BLaER1 (cell line): ENCODE measurements around the gene SKI.
A peak's percentile ranks its signal among the peaks of the same experiment; 100 is the strongest.

Experiments used
- H3K27ac ChIP-seq: shearing (Covaris generic); formaldehyde crosslinking; 2 replicates; pipeline ENCODE4 v1.8.1; 2022
- H3K27me3 ChIP-seq: shearing (Covaris generic); formaldehyde crosslinking; 2 replicates; pipeline ENCODE4 v1.8.1; 2022
- H3K36me3 ChIP-seq: shearing (Covaris generic); formaldehyde crosslinking; 2 replicates; pipeline ENCODE4 v1.8.1; 2022
- H3K4me1 ChIP-seq: shearing (Covaris generic); formaldehyde crosslinking; 2 replicates; pipeline ENCODE4 v1.8.1; 2022
- H3K4me2 ChIP-seq: shearing (Covaris generic); formaldehyde crosslinking; 2 replicates; pipeline ENCODE4 v1.8.1; 2022
- H3K4me3 ChIP-seq: shearing (Covaris generic); formaldehyde crosslinking; 2 replicates; pipeline ENCODE4 v1.8.1; 2022
- H3K9ac ChIP-seq: shearing (Covaris generic); formaldehyde crosslinking; 2 replicates; pipeline ENCODE4 v1.8.1; 2022
- H3K9me3 ChIP-seq: shearing (Covaris generic); formaldehyde crosslinking; 2 replicates; pipeline ENCODE4 v1.8.1; 2022
- H4K20me1 ChIP-seq: shearing (Covaris generic); formaldehyde crosslinking; 2 replicates; pipeline ENCODE4 v1.8.1; 2022
- Cebpa-rat ChIP-seq: shearing (Covaris generic); IDR thresholded peaks from 2 replicates; pipeline ENCODE4 v1.8.1; 2022

The SKI gene

GRCh38 chr1:2215909-2216766 is 12.0 kb upstream of the SKI start:
- Histone ChIP-seq H3K9me3 (no peaks in the 10 kb centered on the region), H3K9ac (no peak overlapping the region), H4K20me1 (no peaks in the 10 kb centered on the region), H3K27me3 (no peaks in the 10 kb centered on the region), H3K36me3 (no peaks in the 10 kb centered on the region), H3K4me2 (no peak overlapping the region), H3K4me3 (no peak overlapping the region), H3K4me1 (peaks cover 36% of the 10 kb centered on the region), H3K27ac (no peak overlapping the region)
- TF ChIP-seq Cebpa-rat = no peak

DNA sequence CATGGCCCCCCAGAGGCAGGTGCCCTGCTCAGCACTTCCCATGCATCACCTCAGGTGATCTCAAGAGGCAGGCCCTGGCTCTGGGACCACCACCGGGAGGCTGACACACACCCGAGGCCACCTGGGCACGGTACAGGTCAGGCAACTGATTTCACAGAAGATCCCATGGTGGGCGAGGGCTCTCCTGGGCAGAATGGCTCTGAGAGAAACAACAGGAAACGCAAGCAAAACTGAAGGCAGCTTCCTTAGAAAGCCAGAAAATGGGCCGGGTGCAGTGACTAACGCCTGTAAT is 11.4 kb upstream of the SKI start:
- no peaks in the 10 kb centered on the region for H4K20me1 ChIP-seq
- no peak overlapping the region for H3K9ac ChIP-seq
- peaks cover 32% of the 10 kb centered on the region for H3K4me1 ChIP-seq
- no peak overlapping the region for H3K4me3 ChIP-seq
- no peaks in the 10 kb centered on the region for H3K27me3 ChIP-seq
- no peak overlapping the region for H3K4me2 ChIP-seq
- TF ChIP-seq Cebpa-rat = no peak
- no peak overlapping the region for H3K27ac ChIP-seq
- no peaks in the 10 kb centered on the region for H3K36me3 ChIP-seq
- H3K9me3 ChIP-seq = no peaks in the 10 kb centered on the region

- TF ChIP-seq Cebpa-rat = no peak
- peaks cover 3% of the 10 kb centered on the region for H3K27me3 ChIP-seq
- no peak overlapping the region for H3K9ac ChIP-seq
- H3K4me3 ChIP-seq = no peak overlapping the region
- H3K4me2 ChIP-seq = no peak overlapping the region
- no peaks in the 10 kb centered on the region for H3K36me3 ChIP-seq
- peaks cover 8% of the 10 kb centered on the region; the same call in 1 of the 2 replicates for H3K4me1 ChIP-seq
- no peak overlapping the region for H3K27ac ChIP-seq
- no peaks in the 10 kb centered on the region; the same call in 1 of the 2 replicates for H4K20me1 ChIP-seq
- no peaks in the 10 kb centered on the region for H3K9me3 ChIP-seq
Measured at GRCh38 chr1:2221271-2221670, 6.8 kb upstream of the SKI start.

DNA sequence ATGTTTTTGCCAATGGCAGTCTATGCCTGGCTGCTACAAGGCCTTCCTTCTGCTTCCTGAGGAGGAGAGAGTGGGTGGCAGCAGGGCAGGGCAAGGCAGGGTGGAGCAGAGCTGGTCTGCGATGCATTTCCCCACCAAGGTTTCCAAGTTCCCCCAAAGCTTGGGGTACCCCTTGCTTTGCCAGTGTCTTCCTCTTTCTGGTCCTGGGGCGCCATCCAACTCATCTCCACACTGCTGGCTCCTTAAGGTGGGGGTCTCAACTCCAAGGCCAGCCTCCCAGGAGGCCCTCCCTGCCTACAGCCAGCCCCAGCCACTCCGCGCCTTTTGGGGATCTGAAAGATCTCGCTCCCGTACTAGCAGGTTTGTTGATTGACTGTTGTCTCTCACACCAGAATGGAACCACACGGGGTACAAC is 3.9 kb upstream of the SKI start:
- Histone ChIP-seq H3K4me1 (peaks cover 25% of the 10 kb centered on the region), H4K20me1 (peaks cover 6% of the 10 kb centered on the region), H3K4me2 (no peak overlapping the region), H3K9me3 (no peaks in the 10 kb centered on the region), H3K4me3 (no peak overlapping the region), H3K36me3 (no peaks in the 10 kb centered on the region), H3K27ac (no peak overlapping the region), H3K27me3 (peaks cover 21% of the 10 kb centered on the region), H3K9ac (no peak overlapping the region)
- no peak for TF ChIP-seq Cebpa-rat

DNA sequence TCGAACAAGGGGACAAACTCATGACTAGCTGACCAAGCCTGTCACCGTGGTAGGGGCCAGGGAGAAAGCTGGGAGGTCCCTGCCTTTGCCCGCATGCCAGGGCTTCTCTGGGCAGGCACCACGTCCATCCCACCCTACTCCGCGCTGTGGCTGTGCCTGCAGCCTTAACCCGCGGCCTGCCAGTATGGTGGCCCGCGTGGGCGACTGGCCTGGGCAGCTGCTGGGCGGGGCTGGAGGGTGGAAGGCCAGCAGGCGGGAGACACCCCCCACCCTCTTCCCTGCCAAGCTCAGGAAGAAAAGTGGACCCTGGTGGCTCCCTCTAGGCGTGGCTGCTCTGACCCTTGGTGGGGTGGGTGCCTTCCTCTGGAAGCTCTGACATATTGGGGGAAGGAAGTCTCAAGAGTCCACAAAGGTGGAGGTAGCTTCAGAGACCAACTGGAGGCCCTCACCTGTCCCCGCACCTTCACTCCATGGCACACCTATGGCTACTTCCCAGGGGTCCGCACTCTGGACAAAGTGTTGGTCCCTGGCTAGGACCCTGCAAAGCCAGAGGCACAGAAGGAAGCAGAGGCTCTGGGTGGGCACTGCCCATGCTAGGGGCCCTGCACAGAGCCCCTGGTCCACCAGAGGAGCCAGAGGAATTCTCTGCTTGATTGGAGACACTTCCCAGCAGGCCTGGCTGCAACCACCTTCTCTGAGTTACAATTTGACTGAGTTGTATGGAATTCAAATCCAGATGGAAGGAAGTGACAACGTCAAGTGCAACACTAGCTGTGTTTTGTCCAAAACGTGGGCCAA is 3.3 kb upstream of the SKI start:
- peaks cover 32% of the 10 kb centered on the region for H3K4me1 ChIP-seq
- H3K27me3 ChIP-seq = peaks cover 28% of the 10 kb centered on the region
- no peak for TF ChIP-seq Cebpa-rat
- no peak overlapping the region for H3K4me2 ChIP-seq
- H3K4me3 ChIP-seq = no peak overlapping the region
- H4K20me1 ChIP-seq = peaks cover 13% of the 10 kb centered on the region
- H3K27ac ChIP-seq = no peak overlapping the region
- H3K9ac ChIP-seq = no peak overlapping the region
- H3K9me3 ChIP-seq = no peaks in the 10 kb centered on the region
- H3K36me3 ChIP-seq = no peaks in the 10 kb centered on the region

- Histone ChIP-seq H3K4me3 (peak overlapping the region; percentile 73), H3K36me3 (no peaks in the 10 kb centered on the region), H4K20me1 (peaks cover 32% of the 10 kb centered on the region), H3K4me2 (peak overlapping the region; percentile 97), H3K4me1 (peaks cover 51% of the 10 kb centered on the region), H3K27ac (peak overlapping the region; percentile 84), H3K9ac (peak overlapping the region; percentile 73), H3K27me3 (peaks cover 30% of the 10 kb centered on the region), H3K9me3 (no peaks in the 10 kb centered on the region)
- TF ChIP-seq Cebpa-rat = no peak
Measured at GRCh38 chr1:2226525-2227345, 1.4 kb upstream of the SKI start.

DNA sequence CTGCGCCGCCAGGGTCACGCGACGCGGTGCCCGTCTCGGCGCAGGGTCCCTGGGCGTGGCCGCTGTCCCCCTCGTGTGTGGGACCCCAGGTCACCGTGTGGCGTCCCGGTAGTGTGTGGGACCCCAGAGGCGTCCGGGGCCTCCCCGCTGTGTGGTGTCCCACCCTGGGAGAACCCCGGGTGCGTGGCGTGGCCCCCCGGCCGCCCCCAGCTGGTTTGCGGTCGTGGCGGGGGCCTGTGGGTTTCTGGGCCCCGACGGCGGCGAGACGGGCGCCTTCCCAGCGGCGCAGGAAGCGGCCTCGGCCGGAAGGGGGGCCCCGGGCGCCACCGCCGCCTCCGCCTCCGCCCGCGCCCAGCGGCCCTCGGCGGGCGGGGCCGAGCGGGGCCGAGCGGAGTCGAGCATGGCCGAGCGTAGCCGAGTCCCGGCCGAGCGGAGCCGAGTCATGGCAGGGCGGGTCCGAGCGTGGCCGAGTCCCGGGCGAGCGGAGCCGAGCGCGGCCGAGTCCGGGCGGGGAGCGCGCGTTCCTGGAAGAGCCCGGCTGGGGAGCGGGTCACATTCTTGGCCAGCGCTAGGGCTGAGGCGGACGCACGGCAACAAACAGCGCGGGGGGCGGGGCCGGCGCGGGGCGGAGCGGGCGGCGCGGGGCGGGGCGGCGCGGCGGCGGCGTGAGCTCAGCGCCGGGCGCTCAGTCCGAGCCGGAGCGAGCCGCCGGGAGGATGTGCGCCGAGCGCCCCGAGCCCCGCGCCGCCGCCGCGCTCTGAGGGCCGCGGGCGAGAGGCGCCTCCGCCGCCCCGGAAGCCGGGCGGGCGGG is 568 bp upstream of the SKI start:
- H3K4me1 ChIP-seq = peaks cover 59% of the 10 kb centered on the region
- H3K9me3 ChIP-seq = no peaks in the 10 kb centered on the region
- peak overlapping the region; percentile 73 for H3K9ac ChIP-seq
- H3K27me3 ChIP-seq = peaks cover 30% of the 10 kb centered on the region
- peaks cover 40% of the 10 kb centered on the region for H4K20me1 ChIP-seq
- H3K4me3 ChIP-seq = peak overlapping the region; percentile 73
- no peaks in the 10 kb centered on the region for H3K36me3 ChIP-seq
- H3K4me2 ChIP-seq = peak overlapping the region; percentile 97
- TF ChIP-seq Cebpa-rat = no peak
- H3K27ac ChIP-seq = peak overlapping the region; percentile 84

- H3K9ac ChIP-seq = peak overlapping the region; percentile 77
Measured at GRCh38 chr1:2228694-2229036, 546 bp downstream of the SKI start.

More at GRCh38 chr1:2228694-2229036, 546 bp downstream of the SKI start:
- Histone ChIP-seq H3K9me3 (no peaks in the 10 kb centered on the region), H3K27ac (peak overlapping the region; percentile 13; the same call in 1 of the 2 replicates), H3K4me3 (peak overlapping the region; percentile 73), H3K27me3 (peaks cover 30% of the 10 kb centered on the region), H3K4me2 (peak overlapping the region; percentile 100), H3K36me3 (no peaks in the 10 kb centered on the region), H3K4me1 (peaks cover 70% of the 10 kb centered on the region), H4K20me1 (peaks cover 51% of the 10 kb centered on the region)
- TF ChIP-seq Cebpa-rat = no peak
